Ishikawa (cell line): ENCODE measurements around the gene TMEM185A.

Experiments
- CEBPB ChIP-seq: IDR thresholded peaks from 2 replicates; pipeline ENCODE4 v1.6.1; 2012
- CREB1 ChIP-seq: IDR thresholded peaks from 2 replicates; pipeline ENCODE4 v1.6.1; 2012; ENCODE audit warnings: low read depth
- EGR1 ChIP-seq: IDR thresholded peaks from 2 replicates; pipeline ENCODE4 v1.6.1; 2012
- EP300 ChIP-seq: IDR thresholded peaks from 2 replicates; pipeline ENCODE4 v1.6.1; 2012; ENCODE audit warnings: borderline replicate concordance
- FOXM1 ChIP-seq: IDR thresholded peaks from 2 replicates; pipeline ENCODE4 v1.6.1; 2012; ENCODE audit warnings: low read depth, borderline replicate concordance
- MAX ChIP-seq: IDR thresholded peaks from 2 replicates; pipeline ENCODE4 v1.6.1; 2012
- NFIC ChIP-seq: IDR thresholded peaks from 2 replicates; pipeline ENCODE4 v1.6.1; 2012
- RAD21 ChIP-seq: IDR thresholded peaks from 2 replicates; pipeline ENCODE4 v1.6.1; 2012; ENCODE audit warnings: low read depth
- REST ChIP-seq: IDR thresholded peaks from 2 replicates; pipeline ENCODE4 v1.6.1; 2012; ENCODE audit warnings: low read depth, mild to moderate bottlenecking
- TAF1 ChIP-seq: IDR thresholded peaks from 2 replicates; pipeline ENCODE4 v1.6.1; 2012; ENCODE audit warnings: low read depth, mild to moderate bottlenecking
- TCF12 ChIP-seq: IDR thresholded peaks from 2 replicates; pipeline ENCODE4 v1.6.1; 2012; ENCODE audit warnings: low read depth
- TEAD4 ChIP-seq: IDR thresholded peaks from 2 replicates; pipeline ENCODE4 v1.6.1; 2012
- USF1 ChIP-seq: IDR thresholded peaks from 2 replicates; pipeline ENCODE4 v1.6.1; 2012
- YY1 ChIP-seq: IDR thresholded peaks from 2 replicates; pipeline ENCODE4 v1.6.1; 2012; ENCODE audit warnings: low read depth
- ZBTB7A ChIP-seq: IDR thresholded peaks from 2 replicates; pipeline ENCODE4 v1.6.1; 2012; ENCODE audit warnings: low read depth

TMEM185A gene

GRCh38 chrX:149633511-149633910 lies 1.9 kb upstream of the TMEM185A start:
- TF ChIP-seq EGR1, result no peak
- no peak for TF ChIP-seq ZBTB7A
- TF ChIP-seq RAD21, result no peak
- no peak for TF ChIP-seq REST

- TF ChIP-seq CREB1 (no peak), TCF12 (no peak), FOXM1 (no peak), NFIC (no peak), ZBTB7A (no peak), REST (no peak), TEAD4 (no peak), MAX (no peak), USF1 (no peak), TAF1 (no peak)
Observed at GRCh38 chrX:149630681-149631233, 835 bp downstream of the TMEM185A start.

- TF ChIP-seq EGR1, result no peak
- TF ChIP-seq MAX, result no peak
- TF ChIP-seq EP300, result no peak
- TF ChIP-seq USF1, result no peak
- no peak for TF ChIP-seq CEBPB
Observed at GRCh38 chrX:149629730-149630387, 1.7 kb downstream of the TMEM185A start.

- TF ChIP-seq TAF1 (no peak), EGR1 (no peak), CEBPB (no peak), MAX (no peak)
Observed at GRCh38 chrX:149628768-149629167, 2.8 kb downstream of the TMEM185A start.

- no peak for TF ChIP-seq EP300
- no peak for TF ChIP-seq RAD21
- TF ChIP-seq TEAD4, result no peak
- TF ChIP-seq CREB1, result no peak
- no peak for TF ChIP-seq TCF12
- TF ChIP-seq USF1, result no peak
- no peak for TF ChIP-seq EGR1
- no peak for TF ChIP-seq YY1
- TF ChIP-seq ZBTB7A, result no peak
- TF ChIP-seq FOXM1, result no peak
- TF ChIP-seq TAF1, result no peak
- no peak for TF ChIP-seq NFIC
- no peak for TF ChIP-seq REST
- TF ChIP-seq CEBPB, result no peak
- no peak for TF ChIP-seq MAX
Observed at GRCh38 chrX:149628280-149628679, 3.3 kb downstream of the TMEM185A start.
